Ishikawa (cell line): Measurements from ENCODE around the gene ESPNL.

Experiments used
- CEBPB ChIP-seq: IDR thresholded peaks from 2 replicates; pipeline ENCODE4 v1.6.1; 2012
- CREB1 ChIP-seq: IDR thresholded peaks from 2 replicates; pipeline ENCODE4 v1.6.1; 2012; ENCODE audit warnings: low read depth
- EGR1 ChIP-seq: IDR thresholded peaks from 2 replicates; pipeline ENCODE4 v1.6.1; 2012
- EP300 ChIP-seq: IDR thresholded peaks from 2 replicates; pipeline ENCODE4 v1.6.1; 2012; ENCODE audit warnings: borderline replicate concordance
- FOXM1 ChIP-seq: IDR thresholded peaks from 2 replicates; pipeline ENCODE4 v1.6.1; 2012; ENCODE audit warnings: low read depth, borderline replicate concordance
- MAX ChIP-seq: IDR thresholded peaks from 2 replicates; pipeline ENCODE4 v1.6.1; 2012
- NFIC ChIP-seq: IDR thresholded peaks from 2 replicates; pipeline ENCODE4 v1.6.1; 2012
- RAD21 ChIP-seq: IDR thresholded peaks from 2 replicates; pipeline ENCODE4 v1.6.1; 2012; ENCODE audit warnings: low read depth
- REST ChIP-seq: IDR thresholded peaks from 2 replicates; pipeline ENCODE4 v1.6.1; 2012; ENCODE audit warnings: low read depth, mild to moderate bottlenecking
- TAF1 ChIP-seq: IDR thresholded peaks from 2 replicates; pipeline ENCODE4 v1.6.1; 2012; ENCODE audit warnings: low read depth, mild to moderate bottlenecking
- TCF12 ChIP-seq: IDR thresholded peaks from 2 replicates; pipeline ENCODE4 v1.6.1; 2012; ENCODE audit warnings: low read depth
- TEAD4 ChIP-seq: IDR thresholded peaks from 2 replicates; pipeline ENCODE4 v1.6.1; 2012
- USF1 ChIP-seq: IDR thresholded peaks from 2 replicates; pipeline ENCODE4 v1.6.1; 2012
- YY1 ChIP-seq: IDR thresholded peaks from 2 replicates; pipeline ENCODE4 v1.6.1; 2012; ENCODE audit warnings: low read depth
- ZBTB7A ChIP-seq: IDR thresholded peaks from 2 replicates; pipeline ENCODE4 v1.6.1; 2012; ENCODE audit warnings: low read depth

Gene ESPNL

GRCh38 chr2:238167761-238168160 lies 67.6 kb downstream of the ESPNL start:
- TF ChIP-seq TEAD4: no peak
- TF ChIP-seq ZBTB7A: no peak
- TF ChIP-seq CEBPB: no peak
- no peak for TF ChIP-seq EGR1
- TF ChIP-seq EP300: no peak
- TF ChIP-seq FOXM1: no peak
- no peak for TF ChIP-seq RAD21
- TF ChIP-seq TAF1: no peak
- no peak for TF ChIP-seq CREB1
- TF ChIP-seq NFIC: no peak
- TF ChIP-seq USF1: no peak
- no peak for TF ChIP-seq REST

- no peak for TF ChIP-seq REST
- TF ChIP-seq NFIC: no peak
- no peak for TF ChIP-seq USF1
- no peak for TF ChIP-seq ZBTB7A
- no peak for TF ChIP-seq CREB1
- TF ChIP-seq MAX: no peak
- TF ChIP-seq TEAD4: no peak
- no peak for TF ChIP-seq CEBPB
- no peak for TF ChIP-seq FOXM1
- no peak for TF ChIP-seq EP300
- no peak for TF ChIP-seq EGR1
- no peak for TF ChIP-seq YY1
- no peak for TF ChIP-seq TAF1
- TF ChIP-seq TCF12: no peak
- TF ChIP-seq RAD21: no peak
These were observed 68.3 kb downstream of the ESPNL start for GRCh38 chr2:238168196-238169047.

- TF ChIP-seq RAD21: no peak
- 0 out of 2 replicates have a peak, but pooled peaks have one; percentile 31 for TF ChIP-seq CEBPB
- no peak for TF ChIP-seq MAX
- no peak for TF ChIP-seq EGR1
- no peak for TF ChIP-seq FOXM1
- TF ChIP-seq TEAD4: no peak
- TF ChIP-seq ZBTB7A: no peak
- TF ChIP-seq USF1: no peak
- TF ChIP-seq TAF1: no peak
- TF ChIP-seq TCF12: no peak
- TF ChIP-seq CREB1: no peak
- TF ChIP-seq EP300: no peak
- no peak for TF ChIP-seq YY1
- peak; percentile 41; the same call in 1 of the 2 replicates for TF ChIP-seq NFIC
- no peak for TF ChIP-seq REST
These were observed 69.0 kb downstream of the ESPNL start for GRCh38 chr2:238169048-238169707.
